ENCODE measurements around the gene SFR1. TPM values are rescaled to one million over a fixed set of nuclear protein-coding genes. Genes with fewer than 3 reads are reported as not detected.

Gene SFR1
- total and polyA plus RNA-seq, 12 donors, result 4.4 to 12.1 (median 7.5) TPM

DNA sequence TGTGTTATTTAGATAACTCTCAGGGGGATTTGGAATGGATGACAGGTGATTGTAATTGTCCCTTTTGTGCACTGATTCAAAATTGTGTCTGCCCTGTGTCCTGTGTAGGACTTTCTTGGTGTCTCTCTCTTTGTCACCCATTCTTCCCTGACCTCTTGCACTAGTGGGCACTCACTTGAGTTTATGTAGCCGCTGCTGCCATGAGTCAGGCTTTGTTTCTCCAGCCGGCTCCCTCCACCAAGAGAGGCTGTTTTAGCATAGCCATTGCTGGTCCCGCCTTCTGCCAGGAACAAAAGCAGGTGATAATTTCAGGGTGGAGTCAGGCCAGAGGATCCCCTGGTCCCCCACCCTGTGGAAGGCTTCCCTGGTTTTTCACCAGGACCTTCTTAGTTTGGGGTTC is 44.7 kb upstream of the SFR1 start:
- Histone ChIP-seq H3K36me3 (no peaks in the 10 kb centered on the region), H3K9me3 (no peaks in the 10 kb centered on the region), H3K4me1 (peaks cover 0 to 18% (median 12%) of the 10 kb centered on the region in 9 donors), H3K27me3 (no peaks in the 10 kb centered on the region), H3K4me3 (no peak overlapping the region), H3K27ac (peak overlapping the region in 6 of 10 donors; percentile 32 to 63 (median 40))
- WGBS, 2 donors, result 64 to 69% methylated on average over 3 of the region's 3 CpGs
- intact Hi-C loops (cut with DNase I), result loop anchor here in 1 of 10 donors (2.0 kb wide), 1 partner anchor 44 kb away; no protein-coding TSS in a partner anchor
- peak in 1 of 8 donors; percentile 40 for ATAC-seq
- no peak for DNase-seq
- TF ChIP-seq CTCF (IDR thresholded peaks at IDR 0.05), result no peak

- no peak for ATAC-seq
- DNase-seq, result no peak
- Histone ChIP-seq H3K4me1 (peaks cover 0 to 18% (median 12%) of the 10 kb centered on the region in 9 donors), H3K27ac (peak overlapping the region in 5 of 10 donors; percentile 36 to 63 (median 40)), H3K36me3 (no peaks in the 10 kb centered on the region), H3K27me3 (no peaks in the 10 kb centered on the region), H3K4me3 (no peak overlapping the region), H3K9me3 (no peaks in the 10 kb centered on the region)
- intact Hi-C loops (cut with DNase I), result loop anchor here in 1 of 10 donors (2.0 kb wide), 1 partner anchor 43 kb away; no protein-coding TSS in a partner anchor
- TF ChIP-seq CTCF (IDR thresholded peaks at IDR 0.05), result no peak
- WGBS, 2 donors, result 84% methylated on average over 5 of the region's 5 CpGs
These were observed 44.3 kb upstream of the SFR1 start for GRCh38 chr10:104077663-104078151.

- Histone ChIP-seq H3K4me1 (peaks cover 0 to 18% (median 12%) of the 10 kb centered on the region in 9 donors), H3K9me3 (no peaks in the 10 kb centered on the region), H3K27me3 (no peaks in the 10 kb centered on the region), H3K36me3 (no peaks in the 10 kb centered on the region), H3K27ac (no peak overlapping the region), H3K4me3 (no peak overlapping the region)
- DNase-seq, result no peak
- ATAC-seq, result no peak
- TF ChIP-seq CTCF (IDR thresholded peaks at IDR 0.05), result peak in 7 of 9 donors; percentile 25 to 51 (median 43)
- intact Hi-C loops (cut with DNase I), result no loop called here
- 51 to 61% methylated on average over 1 of the region's 1 CpG for WGBS, 2 donors
These were observed 41.2 kb upstream of the SFR1 start for GRCh38 chr10:104080762-104081161.

DNA sequence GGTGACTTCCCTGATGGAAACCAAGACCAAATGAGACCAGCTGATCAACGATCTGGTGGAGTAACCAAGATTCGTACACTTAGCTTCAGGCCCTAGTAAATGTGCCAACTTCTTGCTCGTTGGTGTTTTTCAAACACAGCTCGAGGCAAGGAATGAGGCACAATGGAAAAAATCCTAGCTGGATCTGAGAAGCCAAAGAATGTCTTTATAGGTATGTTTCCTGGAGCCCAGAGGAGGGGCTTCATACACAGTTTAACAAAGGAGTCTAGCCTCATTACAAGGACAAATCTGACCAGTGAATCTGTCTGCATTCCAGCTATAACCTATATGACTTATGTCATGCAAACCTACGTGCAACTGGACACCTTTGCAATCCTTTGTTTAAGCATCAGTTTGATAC is 40.0 kb upstream of the SFR1 start:
- no peak for ATAC-seq
- no peak overlapping the region for H3K27ac ChIP-seq
- H3K27me3 ChIP-seq, result no peaks in the 10 kb centered on the region
- H3K9me3 ChIP-seq, result no peaks in the 10 kb centered on the region
- H3K4me1 ChIP-seq, result peaks cover 0 to 9% (median 5%) of the 10 kb centered on the region in 9 donors
- 86 to 87% methylated on average over 5 of the region's 5 CpGs for WGBS, 2 donors
- H3K36me3 ChIP-seq, result no peaks in the 10 kb centered on the region
- TF ChIP-seq CTCF (IDR thresholded peaks at IDR 0.05), result no peak
- no peak for DNase-seq
- no peak overlapping the region for H3K4me3 ChIP-seq
- intact Hi-C loops (cut with DNase I), result no loop called here
